DMS53 (cell line): Measurements from ENCODE around the gene GPR35.

ENCODE experiments used
- DNase-seq: peaks from one replicate; lab custom pipeline; 2025; lab: John Stamatoyannopoulos, UW

Gene GPR35

GRCh38 chr2:240603081-240603835 is 22.0 kb upstream of the GPR35 start:
- no peak for DNase-seq

GRCh38 chr2:240603846-240604245 is 21.4 kb upstream of the GPR35 start:
- no peak for DNase-seq

GRCh38 chr2:240604291-240604938 is 20.9 kb upstream of the GPR35 start:
- peak; percentile 82 for DNase-seq

- DNase-seq = peak; percentile 76
These were observed 20.2 kb upstream of the GPR35 start for GRCh38 chr2:240604939-240605716.

GRCh38 chr2:240605867-240606743 is 19.2 kb upstream of the GPR35 start:
- DNase-seq = no peak

- no peak for DNase-seq
These were observed 13.6 kb upstream of the GPR35 start for GRCh38 chr2:240611601-240612210.

GRCh38 chr2:240613781-240614180 is 11.5 kb upstream of the GPR35 start:
- DNase-seq = no peak

- no peak for DNase-seq
These were observed 10.9 kb upstream of the GPR35 start for GRCh38 chr2:240614391-240614790.

GRCh38 chr2:240615396-240615795 is 9.9 kb upstream of the GPR35 start:
- no peak for DNase-seq

- DNase-seq = no peak
These were observed 9.3 kb upstream of the GPR35 start for GRCh38 chr2:240615820-240616547.

GRCh38 chr2:240616860-240617666 is 8.2 kb upstream of the GPR35 start:
- peak; percentile 50 for DNase-seq

- no peak for DNase-seq
These were observed 6.5 kb upstream of the GPR35 start for GRCh38 chr2:240618776-240619175.

- no peak for DNase-seq
These were observed 5.7 kb upstream of the GPR35 start for GRCh38 chr2:240619506-240620148.

GRCh38 chr2:240620149-240620731 is 5.0 kb upstream of the GPR35 start:
- no peak for DNase-seq

- no peak for DNase-seq
These were observed 4.4 kb upstream of the GPR35 start for GRCh38 chr2:240620859-240621258.

- DNase-seq = no peak
These were observed 3.2 kb upstream of the GPR35 start for GRCh38 chr2:240622060-240622411.

GRCh38 chr2:240622531-240623235 is 2.6 kb upstream of the GPR35 start:
- DNase-seq = no peak

GRCh38 chr2:240623531-240624010 is 1.7 kb upstream of the GPR35 start:
- DNase-seq = no peak
